HG03095 (cell line): ENCODE measurements around the gene PYCARD.

Experiments
- ATAC-seq: cut with Tn5 transposase; IDR thresholded peaks from one replicate; pipeline ENCODE4 v1.9.1; 2021; ENCODE audit warnings: moderate library complexity; ENCODE audit not compliant: unreplicated experiment

PYCARD gene

GRCh38 chr16:31167315-31167714 lies 35.2 kb downstream of the PYCARD start:
- ATAC-seq: no peak

DNA sequence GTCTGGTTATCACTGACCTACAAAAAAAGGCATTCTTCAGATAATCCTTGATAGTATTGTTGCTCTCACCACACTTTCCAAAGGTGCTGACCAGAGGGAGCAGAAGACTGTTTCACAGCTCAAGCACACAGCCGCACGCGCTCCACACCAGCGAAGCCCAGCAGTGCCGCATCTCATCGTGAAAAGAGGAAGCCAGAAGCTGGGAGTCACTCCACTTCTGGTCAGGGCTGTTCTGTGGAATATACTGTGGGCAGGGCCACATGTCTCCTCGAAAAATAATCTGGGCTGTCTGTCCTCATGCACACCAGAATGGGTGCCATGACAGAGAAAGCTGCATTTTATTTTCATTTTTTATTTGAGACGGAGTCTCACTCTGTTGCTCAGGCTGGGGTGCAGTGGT lies 45.4 kb downstream of the PYCARD start:
- no peak for ATAC-seq
